K562 (cell line): ENCODE measurements around the gene ID1. TPM values are rescaled to one million over a fixed set of nuclear protein-coding genes. Genes with fewer than 3 reads are reported as not detected.

Experiments used
- ATAC-seq: fragments of 200-7000 bp; cut with Tn5 transposase; 3 replicates; pipeline ENCODE4 v1.9.1; 2020; ENCODE audit warnings: moderate library complexity
- BruUV-seq: library from RNA; stranded (reverse); fragments of 400-500 nt; replicated peaks from 2 replicates; lab custom pipeline; 2021; lab: Mats Ljungman, UMichigan
- CTCF ChIA-PET: fragments of 300-600 bp; formaldehyde crosslinking; extraction: SDS; loops from one replicate; lab custom pipeline; 2021; ENCODE audit warnings: low intra/inter-chr PET ratio; lab: Yijun Ruan, JAX
- POLR2A ChIA-PET: fragments of 300-600, 350-650 bp; sonication (Branson Sonifier 250); formaldehyde crosslinking; extraction: SDS; loops from one replicate; lab custom pipeline; 2021; ENCODE audit warnings: antibody characterized with exemption, inconsistent platforms; lab: Yijun Ruan, JAX
- DNase-seq, 4 experiments: peaks; one replicate each; pipeline versions ENCODE4 v3.0.0 to v3.0.0-alpha.2; 2011 to 2018; ENCODE audit warnings: low spot score in 3 of 4, mixed read lengths in 3 of 4; ENCODE audit errors: extremely low read depth in 1 of 4
- FAIRE-seq: peaks from 2 replicates; lab custom pipeline; 2011; peaks lifted over from hg19 to GRCh38; lab: Jason Lieb, UNC
- H2AFZ ChIP-seq: 2 replicates; pipeline ENCODE4 v1.6.0; 2011; ENCODE audit warnings: low read depth, low read length, control low read depth, inconsistent platforms
- H3K27ac ChIP-seq: fragments of 200-600 bp; 3 replicates; pipeline ENCODE4 v1.8.0; 2011; ENCODE audit warnings: low read depth, mild to moderate bottlenecking, control low read depth, inconsistent platforms, low read length, moderate library complexity, mixed read lengths; ENCODE audit errors: extremely low read depth
- H3K27me3 ChIP-seq, 2 experiments: fragments of 300-600 bp in 1 of 2; 2 replicates in 1 of 2; 3 replicates in 1 of 2; pipeline versions ENCODE4 v1.6.0 to v1.8.0; 2011; ENCODE audit warnings: inconsistent platforms in 2 of 2, low read length in 2 of 2, mild to moderate bottlenecking in 1 of 2, mixed read lengths in 1 of 2, moderate library complexity in 1 of 2; ENCODE audit not compliant: control insufficient read depth in 2 of 2, insufficient read depth in 2 of 2
- H3K36me3 ChIP-seq: fragments of 300-600 bp; 3 replicates; pipeline ENCODE4 v1.8.0; 2011; ENCODE audit warnings: mild to moderate bottlenecking, low read length, inconsistent platforms; ENCODE audit not compliant: control insufficient read depth, insufficient read depth
- H3K4me1 ChIP-seq, 2 experiments: fragments of 200-600 bp in 1 of 2; replicated peaks in 1 of 2; 2 replicates in 1 of 2; 3 replicates in 1 of 2; pipeline versions ENCODE4 v1.5.1 to v1.8.0; 2011; ENCODE audit warnings: inconsistent platforms in 2 of 2, low read length in 2 of 2, mild to moderate bottlenecking in 1 of 2, mixed read lengths in 1 of 2, moderate library complexity in 1 of 2; ENCODE audit not compliant: control insufficient read depth in 2 of 2, insufficient read depth in 2 of 2
- H3K4me2 ChIP-seq: 2 replicates; pipeline ENCODE4 v1.6.1; 2011; ENCODE audit warnings: low read length, control low read depth, inconsistent platforms, mixed read lengths; ENCODE audit not compliant: insufficient read depth
- H3K4me3 ChIP-seq: fragments of 200-600 bp; sonication (generic), shearing (Covaris generic); 2 replicates; pipeline ENCODE4 v1.5.1; 2016; ENCODE audit warnings: control low read depth, inconsistent platforms
- H3K79me2 ChIP-seq: fragments of 200-600 bp; 3 replicates; pipeline ENCODE4 v1.8.0; 2011; ENCODE audit warnings: low read length, inconsistent platforms; ENCODE audit not compliant: control insufficient read depth, insufficient read depth
- H3K9ac ChIP-seq, 2 experiments: 2 replicates each; pipeline versions ENCODE4 v1.6.0 to v1.6.1; 2011; ENCODE audit warnings: low read depth in 2 of 2, low read length in 2 of 2, control low read depth in 1 of 2, inconsistent platforms in 1 of 2, mild to moderate bottlenecking in 1 of 2, mixed read lengths in 1 of 2; ENCODE audit not compliant: insufficient read depth in 1 of 2
- H3K9me1 ChIP-seq: one replicate; pipeline ENCODE4 v1.6.0; 2011; ENCODE audit warnings: inconsistent platforms, mild to moderate bottlenecking, low read length, moderate library complexity; ENCODE audit not compliant: control insufficient read depth, insufficient read depth
- H3K9me3 ChIP-seq: replicated peaks from 2 replicates; pipeline ENCODE4 v1.5.1; 2011; ENCODE audit warnings: low read depth, low read length, inconsistent platforms; ENCODE audit not compliant: control insufficient read depth, insufficient read depth
- H4K20me1 ChIP-seq: replicated peaks from 2 replicates; pipeline ENCODE4 v1.6.1; 2011; ENCODE audit warnings: low read length, inconsistent platforms, mixed read lengths; ENCODE audit not compliant: control insufficient read depth, insufficient read depth
- ARID1B ChIP-seq: fragments of 450-650 bp; IDR thresholded peaks from 2 replicates; pipeline ENCODE4 v1.6.1; 2016; ENCODE audit warnings: antibody characterized with exemption, mild to moderate bottlenecking, inconsistent platforms
- CBFA2T3 ChIP-seq: fragments of 450-650 bp; IDR thresholded peaks from 2 replicates; pipeline ENCODE4 v1.6.1; 2017
- MYNN ChIP-seq, 2 experiments: sonication (generic); formaldehyde crosslinking in 1 of 2; IDR thresholded peaks; 2 replicates each; pipeline versions ENCODE4 v1.5.0 to v1.6.1; 2016 to 2020; ENCODE audit warnings: antibody characterized with exemption in 1 of 2, missing genetic modification reagents in 1 of 2
- POLR2AphosphoS5 ChIP-seq: IDR thresholded peaks from 2 replicates; pipeline ENCODE4 v1.6.1; 2011; ENCODE audit warnings: mild to moderate bottlenecking, low read depth, low read length, moderate library complexity; ENCODE audit not compliant: control insufficient read depth, insufficient read depth
- POLR2G ChIP-seq: fragments of 200-400 bp; formaldehyde crosslinking; IDR thresholded peaks from 2 replicates; pipeline ENCODE4 v1.6.1; 2017; ENCODE audit warnings: low read depth, mild to moderate bottlenecking, antibody characterized with exemption, low read length, moderate library complexity
- SOX6 ChIP-seq: fragments of 450-650 bp; IDR thresholded peaks from 2 replicates; pipeline ENCODE4 v1.6.1; 2014; ENCODE audit warnings: mild to moderate bottlenecking
- SP1 ChIP-seq: sonication (generic); formaldehyde crosslinking; IDR thresholded peaks from 2 replicates; pipeline ENCODE4 v1.8.1; 2022; ENCODE audit warnings: mild to moderate bottlenecking, missing genetic modification reagents
- SUPT5H ChIP-seq: fragments of 450-650 bp; IDR thresholded peaks from 2 replicates; pipeline ENCODE4 v1.6.1; 2016
- TCF3 ChIP-seq: sonication (generic); formaldehyde crosslinking; IDR thresholded peaks from 2 replicates; pipeline ENCODE4 v1.4.0; 2020; ENCODE audit warnings: mild to moderate bottlenecking, missing genetic modification reagents
- ZBTB1 ChIP-seq: sonication (generic); formaldehyde crosslinking; IDR thresholded peaks from 2 replicates; pipeline ENCODE4 v1.8.1; 2023; ENCODE audit warnings: missing genetic modification reagents, low read depth, mild to moderate bottlenecking, borderline replicate concordance
- ZNF384 ChIP-seq: IDR thresholded peaks from 2 replicates; pipeline ENCODE4 v1.6.1; 2012; ENCODE audit warnings: low read depth, low read length, improper control_type of control experiment
- WGBS: fragments of 100-300 bp; shearing (Covaris generic); methylation state at CpG from one replicate; pipeline ENCODE4 v1.1.6; 2016; ENCODE audit warnings: low coverage, mixed read lengths; ENCODE audit not compliant: insufficient coverage; ENCODE audit errors: missing lambda C conversion rate; 5-methylcytosine and 5-hydroxymethylcytosine counted together
- in situ Hi-C: fragments of 300-500 bp; cut with MboI; formaldehyde crosslinking; loops from 4 replicates; pipeline ENCODE4 v1.15.0; 2018; ENCODE audit warnings: inconsistent platforms, mixed read lengths
- intact Hi-C: fragments of 100-400 bp; cut with micrococcal nuclease; formaldehyde crosslinking; loops from 2 replicates; pipeline ENCODE4 v1.14.2; 2022
- polyA plus RNA-seq, 8 experiments: library from polyadenylated mRNA; depleted of rRNA in 4 of 8; stranded (reverse) in 5 of 8; unstranded in 3 of 8; fragments of >200 nt; fragmentation: Nextera tagmentation in 2 of 8; fragmentation: Illumina TruSeq in 1 of 8; extraction: Ambion mirVana in 2 of 8; extraction: Trizol in 1 of 8; gene quantifications; 2 replicates each; pipeline versions ENCODE4 v1.2.1 to v1.2.3, GENCODE V29; 2011 to 2014; ENCODE audit warnings: inconsistent platforms in 1 of 8, missing spikeins in 1 of 8
- total RNA-seq, 7 experiments: library from RNA; depleted of rRNA in 6 of 7; stranded (reverse); fragments of >200 nt in 6 of 7; fragmentation: Illumina TruSeq in 2 of 7; extraction: Trizol in 2 of 7; gene quantifications; 2 replicates each; pipeline versions ENCODE4 v1.2.1 to v1.2.3, GENCODE V29; 2011 to 2021; ENCODE audit warnings: low replicate concordance in 1 of 7

The ID1 gene
- total and polyA plus RNA-seq, 9 of the 15 experiments (the other 6 are each of a cell fraction or from before 2014, with no cell fraction given): 1.4 to 358 (median 65.0) TPM

DNA sequence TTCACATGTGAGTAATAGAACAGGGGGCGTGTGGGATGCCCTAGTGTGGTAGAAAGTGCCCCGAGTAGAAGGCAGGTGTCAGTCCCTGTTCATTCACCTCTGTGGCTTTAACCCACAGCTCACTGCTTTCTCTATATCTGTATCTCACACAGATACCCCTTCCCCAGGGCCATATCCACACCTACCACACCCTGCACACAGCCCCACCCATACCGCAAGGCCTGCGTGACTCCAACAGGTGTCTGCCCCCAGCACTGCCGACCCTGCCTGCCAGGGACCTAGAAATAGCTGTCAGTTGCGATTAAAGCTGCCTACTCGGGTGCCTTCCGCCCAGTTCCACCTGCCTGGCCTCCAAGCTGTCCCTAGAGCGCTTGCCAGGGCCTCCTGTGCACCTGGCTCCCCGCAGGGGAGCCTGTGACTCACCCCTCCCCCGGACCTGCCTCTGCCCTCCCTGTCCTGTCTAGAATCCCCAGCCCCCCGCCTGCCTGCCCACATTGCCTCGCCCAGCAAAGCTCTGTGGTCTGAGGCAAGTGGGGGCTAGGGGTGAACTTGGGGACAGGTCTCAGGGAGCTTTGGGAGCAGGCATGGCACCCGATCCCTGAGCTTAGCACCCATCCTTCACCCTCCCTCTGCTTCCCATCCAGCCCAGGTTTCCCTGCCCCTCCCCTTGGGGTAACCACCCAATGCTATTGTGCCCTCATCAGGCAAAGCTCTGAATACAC lies 38.3 kb upstream of the ID1 start:
- no peaks in the 10 kb centered on the region for H3K27me3 ChIP-seq
- DNase-seq (peak in 1 of 4 experiments; percentile 49), ATAC-seq (peak; percentile 4; the same call in 1 of the 3 replicates), FAIRE-seq (no peak)
- H3K4me2 ChIP-seq: no peak overlapping the region
- in situ Hi-C loops: no loop called here
- ChIA-PET POLR2A (interaction anchor here (0.6 to 5.9 kb wide), 7 partner anchors 10 to 68 kb away, joined by 3 to 73 read pairs (median 5); partner anchors contain the start of gene ID1), CTCF (interaction anchor here (0.6 to 12.8 kb wide), 3 partner anchors 9 to 45 kb away, joined by 3 to 304 read pairs (median 6); no protein-coding TSS in a partner anchor)
- H3K9me1 ChIP-seq: no peaks in the 10 kb centered on the region
- no TSS peak for BruUV-seq
- no peaks in the 10 kb centered on the region for H4K20me1 ChIP-seq
- H3K4me1 ChIP-seq: peaks cover 9 to 46% of the 10 kb centered on the region in 2 experiments; a peak in 4 of 5 replicates
- H3K27ac ChIP-seq: no peak overlapping the region
- no peaks in the 10 kb centered on the region for H3K9me3 ChIP-seq
- no peak overlapping the region for H3K4me3 ChIP-seq
- H3K9ac ChIP-seq: peak overlapping the region in 1 of 2 experiments; percentile 72; a peak in 2 of 4 replicates
- no peaks in the 10 kb centered on the region; the same call in 2 of the 3 replicates for H3K79me2 ChIP-seq
- intact Hi-C loops: no loop called here
- peak; percentile 32; the same call in 1 of the 2 replicates for TF ChIP-seq TCF3
- peak; percentile 53 for TF ChIP-seq POLR2G
- TF ChIP-seq ARID1B: 0 out of 2 replicates have a peak, but pooled peaks have one; percentile 6
- no peak for TF ChIP-seq ZBTB1 (CRISPR knock-in tag)
- peak; percentile 40; the same call in 1 of the 2 replicates for TF ChIP-seq POLR2AphosphoS5
- TF ChIP-seq SOX6: no peak
- TF ChIP-seq ZNF384: no peak
- TF ChIP-seq SP1 (CRISPR knock-in tag): no peak
- peak; percentile 13; the same call in 1 of the 2 replicates for TF ChIP-seq MYNN (IDR thresholded peaks at IDR 0.05)
- TF ChIP-seq MYNN (CRISPR knock-in tag; IDR thresholded peaks at IDR 0.05): no peak
- TF ChIP-seq SUPT5H: 0 out of 2 replicates have a peak, but pooled peaks have one; percentile 36
- TF ChIP-seq CBFA2T3: peak; percentile 49
- H3K36me3 ChIP-seq: peaks cover 87% of the 10 kb centered on the region
- 46% methylated on average over 10 of the region's 14 CpGs for WGBS
- no peak overlapping the region for H2AFZ ChIP-seq
